ENCODE data around the gene RIPPLY3.

DNA sequence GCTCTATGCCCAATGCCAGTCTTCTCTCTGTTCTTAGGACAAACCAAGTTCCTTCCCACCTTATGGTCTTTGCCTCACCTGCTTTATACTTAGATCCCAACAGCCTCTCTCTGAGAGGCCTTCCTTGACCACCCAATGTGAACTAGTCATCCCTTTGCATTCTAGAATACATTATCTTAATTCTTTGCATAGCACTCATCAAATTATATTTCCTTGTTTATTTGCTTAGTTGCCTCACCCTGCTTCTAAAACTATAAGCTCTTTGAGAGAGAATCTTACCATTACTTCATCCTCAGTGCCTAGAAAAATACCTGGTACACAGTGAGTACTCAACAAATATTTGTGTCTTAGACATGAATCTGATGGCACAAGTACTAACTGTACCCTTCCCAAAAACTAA is 58.3 kb downstream of the RIPPLY3 start:
- TF ChIP-seq, protein P1, sequence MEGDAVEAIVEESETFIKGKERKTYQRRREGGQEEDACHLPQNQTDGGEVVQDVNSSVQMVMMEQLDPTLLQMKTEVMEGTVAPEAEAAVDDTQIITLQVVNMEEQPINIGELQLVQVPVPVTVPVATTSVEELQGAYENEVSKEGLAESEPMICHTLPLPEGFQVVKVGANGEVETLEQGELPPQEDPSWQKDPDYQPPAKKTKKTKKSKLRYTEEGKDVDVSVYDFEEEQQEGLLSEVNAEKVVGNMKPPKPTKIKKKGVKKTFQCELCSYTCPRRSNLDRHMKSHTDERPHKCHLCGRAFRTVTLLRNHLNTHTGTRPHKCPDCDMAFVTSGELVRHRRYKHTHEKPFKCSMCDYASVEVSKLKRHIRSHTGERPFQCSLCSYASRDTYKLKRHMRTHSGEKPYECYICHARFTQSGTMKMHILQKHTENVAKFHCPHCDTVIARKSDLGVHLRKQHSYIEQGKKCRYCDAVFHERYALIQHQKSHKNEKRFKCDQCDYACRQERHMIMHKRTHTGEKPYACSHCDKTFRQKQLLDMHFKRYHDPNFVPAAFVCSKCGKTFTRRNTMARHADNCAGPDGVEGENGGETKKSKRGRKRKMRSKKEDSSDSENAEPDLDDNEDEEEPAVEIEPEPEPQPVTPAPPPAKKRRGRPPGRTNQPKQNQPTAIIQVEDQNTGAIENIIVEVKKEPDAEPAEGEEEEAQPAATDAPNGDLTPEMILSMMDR (IDR thresholded peaks at IDR 0.05) = no peak
- no peak for TF ChIP-seq POLR2A (IDR thresholded peaks at IDR 0.05)

All from esophagus squamous epithelium (tissue), 4 donors.